GM12873 (cell line): ENCODE data around the gene TF.

ENCODE experiments used
- TF ChIP-seq, protein P1 (sequence below): IDR thresholded peaks from 2 replicates; pipeline ENCODE4 v1.5.1; 2012; ENCODE audit warnings: low read depth, mild to moderate bottlenecking, moderate library complexity, low read length, control low read depth; ENCODE audit not compliant: insufficient read depth; ENCODE audit errors: missing control alignments

The TF gene

DNA sequence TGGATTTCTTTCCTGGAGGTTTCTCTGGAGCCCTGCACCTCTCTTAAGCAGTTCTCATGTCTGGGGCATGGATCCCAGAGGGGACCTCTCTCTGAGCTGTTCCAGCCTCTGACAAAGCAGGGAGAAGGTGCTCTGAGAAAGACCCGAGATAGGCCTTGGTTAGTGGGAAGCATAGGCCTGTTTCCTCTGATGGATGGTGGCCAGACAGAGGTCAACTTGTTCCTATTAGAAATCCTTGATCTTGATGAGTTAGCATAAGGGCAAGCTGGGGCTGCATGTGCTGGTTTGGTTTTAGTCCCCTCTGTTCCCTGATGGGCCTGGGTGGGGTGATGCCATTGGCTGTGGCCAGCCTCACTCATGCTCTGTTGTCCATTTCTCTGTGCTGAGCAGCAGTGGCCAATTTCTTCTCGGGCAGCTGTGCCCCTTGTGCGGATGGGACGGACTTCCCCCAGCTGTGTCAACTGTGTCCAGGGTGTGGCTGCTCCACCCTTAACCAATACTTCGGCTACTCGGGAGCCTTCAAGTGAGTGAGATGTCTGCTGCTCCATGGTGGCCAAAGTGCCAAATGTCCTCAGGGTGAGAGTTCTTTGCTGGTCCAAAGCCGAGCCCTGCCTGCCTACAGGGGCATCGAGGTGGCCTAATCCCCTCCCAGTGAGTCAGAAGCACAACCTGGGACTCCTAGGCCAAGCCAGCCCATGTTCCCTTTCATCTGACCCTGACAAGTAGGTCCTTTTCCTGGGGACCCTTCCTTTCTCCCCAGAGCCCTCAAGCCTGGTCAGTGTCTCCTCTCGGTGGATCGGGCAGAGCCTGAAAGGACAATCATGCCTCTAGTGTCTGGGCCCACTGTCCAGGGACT, 9.0 kb downstream of the TF start:
- TF ChIP-seq, protein P1, sequence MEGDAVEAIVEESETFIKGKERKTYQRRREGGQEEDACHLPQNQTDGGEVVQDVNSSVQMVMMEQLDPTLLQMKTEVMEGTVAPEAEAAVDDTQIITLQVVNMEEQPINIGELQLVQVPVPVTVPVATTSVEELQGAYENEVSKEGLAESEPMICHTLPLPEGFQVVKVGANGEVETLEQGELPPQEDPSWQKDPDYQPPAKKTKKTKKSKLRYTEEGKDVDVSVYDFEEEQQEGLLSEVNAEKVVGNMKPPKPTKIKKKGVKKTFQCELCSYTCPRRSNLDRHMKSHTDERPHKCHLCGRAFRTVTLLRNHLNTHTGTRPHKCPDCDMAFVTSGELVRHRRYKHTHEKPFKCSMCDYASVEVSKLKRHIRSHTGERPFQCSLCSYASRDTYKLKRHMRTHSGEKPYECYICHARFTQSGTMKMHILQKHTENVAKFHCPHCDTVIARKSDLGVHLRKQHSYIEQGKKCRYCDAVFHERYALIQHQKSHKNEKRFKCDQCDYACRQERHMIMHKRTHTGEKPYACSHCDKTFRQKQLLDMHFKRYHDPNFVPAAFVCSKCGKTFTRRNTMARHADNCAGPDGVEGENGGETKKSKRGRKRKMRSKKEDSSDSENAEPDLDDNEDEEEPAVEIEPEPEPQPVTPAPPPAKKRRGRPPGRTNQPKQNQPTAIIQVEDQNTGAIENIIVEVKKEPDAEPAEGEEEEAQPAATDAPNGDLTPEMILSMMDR: no peak

DNA sequence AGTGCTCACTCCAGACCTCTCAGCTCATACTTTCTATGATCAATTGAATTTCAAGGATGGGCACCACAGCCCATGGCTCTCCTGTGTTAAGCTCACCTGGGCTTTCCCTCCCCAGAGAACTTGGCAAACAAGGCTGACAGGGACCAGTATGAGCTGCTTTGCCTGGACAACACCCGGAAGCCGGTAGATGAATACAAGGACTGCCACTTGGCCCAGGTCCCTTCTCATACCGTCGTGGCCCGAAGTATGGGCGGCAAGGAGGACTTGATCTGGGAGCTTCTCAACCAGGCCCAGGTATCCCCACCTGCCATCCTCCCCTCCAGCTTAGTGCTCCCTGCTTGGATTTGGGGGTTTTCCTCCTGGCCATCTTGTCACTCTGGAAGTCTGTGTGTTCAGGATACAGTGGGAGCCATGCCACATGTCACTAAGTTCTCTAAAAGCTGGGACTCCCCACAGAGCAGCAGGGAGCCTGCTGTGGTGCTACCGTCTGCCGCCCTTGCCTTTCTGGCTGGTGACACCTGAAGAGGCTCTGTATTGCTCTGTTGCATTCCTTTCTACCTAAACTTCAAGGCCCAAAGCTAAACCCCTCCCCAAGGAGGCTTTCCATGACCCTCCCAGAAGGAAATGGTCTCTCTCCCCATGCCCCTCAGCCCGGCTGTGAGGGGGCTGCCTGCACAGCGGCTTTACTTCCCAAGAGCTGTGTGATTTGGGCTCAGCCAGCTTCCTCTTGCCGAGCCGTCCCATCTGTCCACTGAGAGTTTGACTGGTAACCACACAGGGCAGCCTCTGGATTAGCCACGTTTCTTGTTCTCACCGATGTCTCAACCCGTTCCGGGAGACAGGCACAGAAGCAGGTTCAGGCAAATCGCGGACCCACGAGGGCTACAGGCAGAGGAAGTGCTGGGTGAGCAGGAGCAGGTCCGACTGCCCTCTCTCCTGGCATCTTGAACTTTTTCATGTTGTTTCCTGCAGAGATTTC, 10.8 kb downstream of the TF start:
- TF ChIP-seq, protein P1: no peak

DNA sequence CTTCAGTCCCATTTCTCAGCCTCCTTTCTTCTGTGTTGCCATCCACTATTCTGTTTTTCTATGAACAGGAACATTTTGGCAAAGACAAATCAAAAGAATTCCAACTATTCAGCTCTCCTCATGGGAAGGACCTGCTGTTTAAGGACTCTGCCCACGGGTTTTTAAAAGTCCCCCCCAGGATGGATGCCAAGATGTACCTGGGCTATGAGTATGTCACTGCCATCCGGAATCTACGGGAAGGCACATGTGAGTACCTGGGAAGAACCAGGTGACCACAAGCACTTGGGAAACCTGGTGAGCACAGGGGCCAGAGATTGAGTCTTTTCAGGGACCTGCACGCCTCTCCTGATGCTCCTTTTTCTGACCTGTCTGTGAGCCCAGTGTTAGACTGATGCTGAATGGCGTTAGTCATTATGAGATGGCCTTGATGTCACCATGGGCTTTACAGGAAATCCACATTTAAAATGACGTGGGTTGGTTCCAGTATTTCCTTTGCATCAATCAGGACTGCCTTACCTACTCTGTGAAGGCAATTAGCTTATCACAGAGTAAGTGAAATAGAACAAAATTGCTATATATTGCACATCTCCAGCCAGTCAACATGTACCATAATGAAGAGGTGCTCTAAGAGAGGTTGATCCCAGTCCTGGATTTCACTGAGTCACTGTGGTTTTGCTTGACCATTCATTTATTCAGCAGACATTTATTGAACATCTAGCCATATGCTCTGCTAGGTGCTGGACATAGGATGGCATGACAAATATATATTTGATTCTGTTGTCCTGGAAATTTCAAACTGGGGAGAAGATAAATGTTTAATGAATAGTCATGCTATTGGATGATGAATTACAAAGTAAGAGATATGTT, 11.7 kb downstream of the TF start:
- TF ChIP-seq, protein P1: no peak

DNA sequence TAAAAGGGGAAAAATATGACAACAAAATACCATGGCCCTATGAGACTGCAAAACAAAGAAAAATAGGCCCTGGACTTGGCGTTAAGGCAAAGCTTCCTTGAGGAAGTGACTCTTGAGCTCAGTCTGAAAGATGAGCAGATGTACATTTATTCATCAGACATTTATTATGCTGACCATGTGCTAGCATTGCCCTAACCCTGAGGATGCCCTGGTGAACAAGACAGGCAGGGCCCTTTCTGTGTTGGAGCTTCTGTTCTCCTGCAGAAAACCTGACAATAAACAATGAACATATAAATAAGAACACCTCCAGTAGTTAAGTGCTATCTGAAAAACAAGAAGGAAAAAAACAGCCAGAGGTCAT, 12.4 kb downstream of the TF start:
- TF ChIP-seq, protein P1: no peak

DNA sequence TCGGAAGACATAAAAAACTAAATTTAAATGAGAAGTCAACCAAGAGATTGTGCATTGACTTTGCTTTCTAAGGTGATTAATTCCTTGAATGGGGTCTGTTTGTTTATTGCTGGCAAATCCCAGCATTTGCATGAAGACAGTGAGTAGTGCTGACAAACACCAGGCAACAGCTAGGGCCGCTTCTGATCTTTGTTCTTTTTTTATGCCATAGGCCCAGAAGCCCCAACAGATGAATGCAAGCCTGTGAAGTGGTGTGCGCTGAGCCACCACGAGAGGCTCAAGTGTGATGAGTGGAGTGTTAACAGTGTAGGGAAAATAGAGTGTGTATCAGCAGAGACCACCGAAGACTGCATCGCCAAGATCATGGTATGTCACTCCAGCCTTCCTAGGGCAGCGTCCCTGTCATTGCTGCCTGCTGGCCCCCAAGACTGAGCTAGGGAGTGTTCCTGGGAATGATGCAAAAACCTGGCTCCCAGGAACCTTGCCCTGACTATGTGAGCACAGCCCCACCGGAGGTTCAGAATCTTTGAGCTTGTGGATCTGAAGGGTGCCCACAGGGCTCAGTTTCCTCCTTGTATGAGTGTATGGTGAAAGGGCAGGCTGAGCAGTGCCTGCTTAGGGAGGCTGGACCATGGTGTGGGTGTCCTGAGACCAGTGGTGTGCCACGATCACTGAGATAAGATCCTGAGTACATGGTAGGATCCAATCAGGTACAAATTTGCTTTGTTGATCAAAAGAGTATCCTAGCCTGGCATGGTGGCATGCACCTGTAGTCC, 13.0 kb downstream of the TF start:
- TF ChIP-seq, protein P1: no peak

DNA sequence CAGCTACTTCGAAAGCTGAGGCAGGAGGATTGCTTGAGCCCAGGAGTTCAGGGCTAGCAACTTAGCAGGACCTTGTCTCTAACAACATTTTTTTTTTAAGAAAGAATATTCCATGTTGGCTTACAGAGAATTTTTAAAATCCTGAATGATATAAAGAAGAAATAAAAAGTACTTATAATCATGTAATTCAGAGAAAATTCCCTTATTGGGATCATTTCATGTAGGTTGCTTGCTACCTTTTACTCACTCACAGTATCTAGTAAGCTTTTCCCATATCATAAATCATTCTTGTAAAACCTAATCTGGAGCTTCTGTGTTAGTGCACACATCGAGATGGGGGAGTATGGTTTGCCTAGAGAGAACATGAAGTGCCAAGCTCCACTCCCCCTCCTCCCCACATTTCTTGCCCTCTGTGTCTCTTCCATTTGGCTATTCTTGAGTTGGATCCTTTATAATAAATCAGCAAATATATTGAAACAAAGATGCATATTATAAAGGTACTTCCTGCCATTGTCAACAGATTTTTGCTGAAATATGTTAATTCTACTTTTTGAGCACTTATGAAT, 13.6 kb downstream of the TF start:
- TF ChIP-seq, protein P1: no peak
